AG10803 (cell line): ENCODE data around the gene CDH4.
"Not testable (repeated sequence)": the region's sequence is repeated elsewhere in the genome, so short reads cannot be mapped to it uniquely, and the experiment has no call there.

ENCODE experiments used
- DNase-seq: peaks from one replicate; pipeline ENCODE4 v3.0.0; 2010; ENCODE audit warnings: low read depth
- H3K4me3 ChIP-seq: 2 replicates; pipeline ENCODE4 v1.5.1; 2011; ENCODE audit warnings: mild to moderate bottlenecking, low read length, control low read depth
- CTCF ChIP-seq: conservative IDR thresholded peaks from 2 replicates; pipeline ENCODE4 v1.5.1; 2011; ENCODE audit warnings: mild to moderate bottlenecking, low read length, control low read depth, inconsistent platforms

Gene CDH4

DNA sequence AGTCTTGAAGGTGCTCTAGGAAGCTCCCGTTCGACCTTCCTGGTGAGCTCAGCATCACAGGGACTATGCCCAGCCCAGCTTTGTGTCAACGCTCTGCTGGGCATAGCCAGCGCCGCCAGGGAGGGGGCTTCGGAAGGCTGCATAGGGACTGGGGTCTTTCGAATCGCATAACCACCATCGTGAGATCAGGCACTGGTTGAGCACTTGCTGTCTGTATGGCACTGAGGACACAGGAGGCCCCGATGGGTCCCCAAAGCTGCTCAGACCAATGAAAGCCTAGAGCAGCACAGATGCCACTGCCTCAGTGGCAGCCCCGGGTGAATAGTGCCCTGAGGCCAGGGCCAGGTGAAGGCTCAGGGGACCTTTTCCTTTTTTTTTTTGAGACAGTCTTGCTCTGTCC lies 716.9 kb downstream of the CDH4 start:
- no peak for DNase-seq

DNA sequence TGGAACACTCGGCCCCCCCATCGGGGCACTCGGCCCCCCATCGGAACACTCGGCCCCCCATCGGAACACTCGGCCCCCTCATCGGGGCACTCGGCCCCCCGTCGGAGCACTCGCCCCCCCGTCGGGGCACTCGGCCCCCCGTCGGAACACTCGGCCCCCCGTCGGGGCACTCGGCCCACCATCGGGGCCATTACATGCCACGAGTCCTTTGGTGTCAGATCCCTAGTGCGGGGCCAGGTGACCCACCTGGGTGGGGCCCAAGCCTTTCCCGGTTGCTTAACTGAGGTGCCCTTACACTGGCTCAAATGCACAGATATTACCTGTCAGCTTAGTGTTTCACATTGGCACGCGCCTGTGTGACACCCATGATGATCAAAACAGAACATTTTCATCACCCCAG lies 717.7 kb downstream of the CDH4 start:
- no peak for DNase-seq

More for the DNA sequence above, 716.9 kb downstream of the CDH4 start:
- TF ChIP-seq CTCF = no peak
- H3K4me3 ChIP-seq = no peak overlapping the region

DNA sequence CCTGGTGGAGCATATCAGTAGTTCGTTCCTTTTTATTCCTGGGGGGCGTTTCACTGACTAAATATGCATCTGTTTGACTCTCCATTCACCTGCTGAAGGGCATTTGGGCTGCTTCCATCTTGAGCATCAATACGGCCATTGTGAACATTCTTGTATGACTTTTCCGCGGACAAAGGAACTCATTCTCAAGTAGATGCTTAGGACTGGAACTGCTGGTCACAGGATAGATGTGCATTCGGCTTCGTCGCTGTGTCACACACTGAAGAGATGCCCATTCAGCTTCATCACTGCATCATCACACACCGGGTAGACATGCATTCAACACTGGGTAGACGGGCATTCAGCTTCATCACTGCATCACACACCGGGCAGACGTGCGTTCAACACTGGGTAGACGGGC lies 718.3 kb downstream of the CDH4 start:
- no peak for TF ChIP-seq CTCF
- no peak for DNase-seq

More for the DNA sequence above, 717.7 kb downstream of the CDH4 start:
- H3K4me3 ChIP-seq = no peak overlapping the region
- no peak for TF ChIP-seq CTCF

DNA sequence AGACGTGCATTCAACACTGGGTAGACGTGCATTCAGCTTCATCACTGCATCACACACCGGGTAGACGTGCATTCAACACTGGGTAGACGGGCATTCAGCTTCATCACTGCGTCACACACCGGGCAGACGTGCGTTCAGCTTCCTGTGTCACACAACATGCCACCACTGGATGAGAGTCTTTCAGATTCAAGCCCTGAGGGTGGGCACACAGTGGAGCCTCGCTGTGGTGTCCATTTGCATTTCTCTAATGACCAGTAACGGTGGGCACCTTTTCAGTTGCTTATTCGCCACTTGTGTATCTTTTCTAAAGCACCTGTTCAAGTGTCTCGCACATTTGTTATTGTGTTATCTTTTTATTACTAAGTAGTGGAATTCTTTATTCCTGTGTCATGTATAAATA lies 719.5 kb downstream of the CDH4 start:
- not testable (repeated sequence) for H3K4me3 ChIP-seq, DNase-seq

More for the DNA sequence above, 718.3 kb downstream of the CDH4 start:
- H3K4me3 ChIP-seq = no peak overlapping the region

DNA sequence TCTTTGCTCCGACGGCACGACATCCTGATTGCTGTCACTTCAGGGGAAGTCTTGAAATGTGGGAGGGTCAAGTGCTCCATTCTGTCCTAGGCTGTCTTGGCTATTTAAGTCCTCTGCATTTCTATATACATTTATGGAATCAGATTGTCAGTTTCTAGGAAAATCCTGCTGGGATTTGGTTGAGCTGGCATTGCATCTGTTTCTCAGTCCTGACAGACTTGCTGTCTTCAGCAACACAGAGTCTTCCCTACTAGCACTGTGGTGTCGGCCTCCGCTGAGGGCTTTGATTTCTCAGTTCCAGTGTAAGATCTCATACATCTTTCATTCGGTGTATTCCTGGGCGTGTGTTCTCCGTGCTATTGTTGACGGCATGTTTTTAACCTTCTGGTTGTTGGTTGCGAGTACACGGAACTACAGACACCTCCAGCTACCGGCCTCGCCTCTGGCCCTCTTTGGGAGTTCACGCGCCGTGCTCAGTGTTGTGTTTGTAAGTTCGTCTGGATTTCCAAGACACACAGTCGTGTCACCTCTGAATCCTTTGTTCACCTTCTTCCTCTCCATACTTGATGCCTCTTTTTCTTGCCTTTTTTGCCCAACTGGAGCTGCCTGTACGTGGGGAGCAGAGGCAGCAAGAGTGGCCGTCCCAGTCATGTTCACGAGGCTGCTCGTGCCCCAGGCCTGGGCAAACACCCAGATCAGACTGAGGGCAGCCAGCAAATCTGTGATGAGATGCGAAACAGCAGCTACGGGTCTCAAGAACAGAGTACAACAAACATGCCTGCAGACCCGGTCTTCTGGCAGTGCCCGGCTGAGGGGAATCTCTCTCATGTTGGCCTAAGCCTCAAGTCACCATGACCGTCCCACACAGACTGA lies 720.8 kb downstream of the CDH4 start:
- DNase-seq = no peak
- no peak overlapping the region for H3K4me3 ChIP-seq
- TF ChIP-seq CTCF = no peak

DNA sequence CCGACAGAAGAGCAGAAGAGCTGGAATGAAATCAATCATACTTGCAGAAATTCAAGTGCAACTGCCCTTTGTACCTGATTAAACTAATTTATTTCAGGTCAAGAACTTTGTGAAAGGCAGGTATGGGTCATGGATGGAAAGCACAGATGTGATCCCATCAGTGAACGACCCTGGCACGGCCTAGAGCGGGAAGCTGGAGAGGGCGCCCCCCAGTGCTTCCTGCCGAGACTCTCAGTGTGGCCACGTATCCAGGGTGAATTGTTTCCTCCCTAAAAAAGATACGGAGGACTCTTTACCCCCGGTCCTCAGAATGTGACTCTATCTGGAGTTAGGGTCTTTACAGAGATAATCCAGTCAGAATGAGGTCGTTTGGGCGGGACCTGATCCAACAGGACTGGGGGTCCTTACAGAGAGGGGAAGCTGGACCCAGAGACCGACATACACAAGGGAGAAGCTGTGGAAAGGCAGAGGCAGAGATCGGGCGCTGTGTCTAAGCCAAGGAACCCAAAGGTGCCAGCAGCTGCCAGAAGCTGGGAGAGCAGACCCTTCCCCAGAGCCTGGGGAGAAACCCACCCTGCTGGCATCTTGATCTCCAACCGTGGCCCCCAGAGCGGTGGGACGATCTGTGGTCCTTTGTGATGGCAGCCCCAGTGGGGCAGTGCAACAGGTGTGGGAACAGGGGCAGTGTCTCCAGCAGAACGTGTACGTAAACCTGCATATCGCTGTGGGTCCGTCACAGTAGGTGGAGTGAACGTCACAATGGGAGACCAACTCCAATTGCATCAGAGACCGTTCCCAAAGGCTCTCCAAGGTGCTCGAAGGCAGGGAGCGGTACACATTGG lies 721.7 kb downstream of the CDH4 start:
- no peak for DNase-seq
- H3K4me3 ChIP-seq = no peak overlapping the region
- TF ChIP-seq CTCF = no peak

DNA sequence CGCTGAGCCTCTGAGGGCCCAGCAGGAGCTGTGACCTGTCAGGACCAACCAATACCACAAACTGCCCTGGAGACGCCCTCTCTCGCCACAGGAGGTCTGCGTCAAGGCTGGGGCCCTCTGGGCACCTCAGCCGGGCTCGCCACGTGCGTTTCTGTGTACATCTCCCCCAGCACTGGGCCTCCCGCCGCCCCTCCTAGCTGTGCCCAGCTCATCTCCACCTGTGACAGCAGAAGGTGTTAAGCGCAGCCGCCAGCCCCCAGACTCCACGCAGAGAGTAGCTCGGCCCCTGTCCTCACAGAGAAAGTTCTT lies 722.2 kb downstream of the CDH4 start:
- no peak for DNase-seq
- TF ChIP-seq CTCF = no peak
- no peak overlapping the region for H3K4me3 ChIP-seq
